HS-27A (cell line): Measurements from ENCODE around the gene PTPN9.
A peak's percentile ranks its signal among the peaks of the same experiment; 100 is the strongest.
"Not testable (repeated sequence)": the region's sequence is repeated elsewhere in the genome, so short reads cannot be mapped to it uniquely, and the experiment has no call there.

Experiments used
- DNase-seq: peaks from one replicate; pipeline ENCODE4 v3.0.0-alpha.2; 2012; ENCODE audit warnings: low read depth, missing footprints

PTPN9 gene

DNA sequence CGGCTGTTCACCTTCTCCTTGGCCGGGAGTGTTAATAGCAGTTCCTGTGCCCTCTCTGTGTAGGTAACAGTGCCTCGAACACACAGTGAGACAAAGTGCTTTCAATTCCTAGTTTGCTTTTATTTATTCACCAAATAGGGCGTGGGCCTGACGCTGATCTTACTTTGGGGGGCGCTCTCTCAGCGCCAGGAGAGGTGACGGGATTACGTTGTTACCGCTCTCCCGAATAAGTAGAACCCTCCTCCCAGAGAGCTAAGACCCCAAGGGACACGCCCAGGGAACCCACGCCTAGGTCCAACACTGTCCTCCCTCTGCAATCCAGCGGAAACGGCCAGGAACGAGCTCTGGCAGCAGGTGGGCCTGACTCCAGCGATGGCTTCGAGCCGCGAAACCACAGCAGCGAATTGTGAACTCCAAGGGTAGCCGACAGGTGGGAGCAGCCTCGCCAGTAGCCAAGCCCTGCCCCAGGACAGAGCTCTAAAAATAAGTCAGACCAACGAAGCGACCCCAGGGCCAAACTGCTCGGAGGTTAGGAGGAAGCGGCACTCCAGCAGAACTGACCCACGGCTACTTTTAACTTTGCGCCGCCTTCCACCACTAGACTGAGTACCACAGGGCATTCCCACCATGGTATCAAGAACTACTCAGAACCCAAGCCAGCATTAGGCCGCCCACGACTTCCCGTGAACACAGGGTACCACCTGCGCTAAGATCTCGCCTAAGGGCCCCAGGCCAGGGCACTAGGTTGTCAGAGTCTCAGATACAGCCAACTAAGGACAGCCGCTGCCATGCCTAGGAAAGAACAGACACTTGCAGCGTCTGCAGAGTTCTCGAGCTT is 126.0 kb downstream of the PTPN9 start:
- peak; percentile 53 for DNase-seq

GRCh38 chr15:75452364-75452864 is 126.7 kb downstream of the PTPN9 start:
- DNase-seq = peak; percentile 82

- DNase-seq = peak; percentile 100
These were observed 127.3 kb downstream of the PTPN9 start, which contains the start of gene SIN3A for GRCh38 chr15:75451674-75452363. Gene SIN3A, minus strand, starts transcription at chr15:75451690. Its CDS starts 21,315 bp downstream, at chr15:75430375.

DNA sequence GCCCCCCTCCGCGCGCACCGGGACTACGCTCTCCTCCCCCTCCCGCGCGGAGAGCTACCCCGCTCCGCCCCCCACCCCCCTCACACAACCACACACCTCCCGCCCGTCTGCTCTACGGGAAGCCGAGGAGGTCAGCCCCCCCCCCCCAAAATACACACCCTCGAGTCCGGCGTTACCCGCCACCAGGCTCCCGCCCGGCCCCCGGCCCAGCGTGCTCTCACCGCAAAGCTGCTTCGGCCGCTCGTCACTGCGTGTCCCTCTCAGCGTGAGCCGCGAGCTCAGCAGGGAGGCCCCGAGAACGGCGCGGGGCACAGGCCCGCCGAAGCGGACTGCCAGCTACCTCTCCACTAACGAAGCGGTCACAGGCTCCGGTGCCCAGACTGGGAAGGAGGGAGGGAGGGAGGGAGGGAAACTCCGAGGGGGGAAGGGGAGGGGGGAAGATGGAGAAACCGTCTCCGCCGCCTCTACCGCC is 127.9 kb downstream of the PTPN9 start:
- DNase-seq = no peak

- peak; percentile 95 for DNase-seq
These were observed 128.6 kb downstream of the PTPN9 start for GRCh38 chr15:75450307-75451201.

- no peak for DNase-seq
These were observed 129.4 kb downstream of the PTPN9 start for GRCh38 chr15:75449585-75450306.

GRCh38 chr15:75448171-75448570 is 130.9 kb downstream of the PTPN9 start:
- DNase-seq = not testable (repeated sequence)

- DNase-seq = no peak
These were observed 133.0 kb downstream of the PTPN9 start for GRCh38 chr15:75446151-75446550.

DNA sequence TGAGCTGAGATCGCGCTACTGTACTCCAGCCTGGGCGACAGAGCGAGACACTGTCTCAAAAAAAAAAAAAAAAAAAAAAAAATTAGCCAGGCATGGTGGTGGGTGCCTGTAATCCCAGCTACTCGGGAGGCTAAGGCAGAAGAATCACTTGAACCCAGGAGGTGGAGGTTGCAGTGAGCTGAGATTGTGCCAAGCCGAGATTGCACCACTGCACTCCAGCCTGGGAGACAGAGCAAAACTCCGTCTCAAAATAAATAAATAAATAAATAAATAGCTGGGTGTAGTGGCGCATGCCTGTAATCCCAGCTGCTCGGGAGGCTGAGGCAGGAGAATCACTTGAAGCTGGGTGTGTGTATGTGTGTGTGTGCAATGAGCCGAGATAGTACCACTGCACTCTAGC is 133.8 kb downstream of the PTPN9 start:
- DNase-seq = not testable (repeated sequence)

GRCh38 chr15:75443972-75444453 is 135.1 kb downstream of the PTPN9 start:
- DNase-seq = peak; percentile 62

- DNase-seq = no peak
These were observed 141.4 kb downstream of the PTPN9 start for GRCh38 chr15:75437721-75438120.

GRCh38 chr15:75436881-75437280 is 142.2 kb downstream of the PTPN9 start:
- DNase-seq = no peak

GRCh38 chr15:75431682-75432081 is 147.4 kb downstream of the PTPN9 start:
- DNase-seq = no peak

- DNase-seq = no peak
These were observed 147.8 kb downstream of the PTPN9 start for GRCh38 chr15:75431270-75431669.

GRCh38 chr15:75430259-75430658 is 148.9 kb downstream of the PTPN9 start:
- DNase-seq = no peak

GRCh38 chr15:75428152-75428551 is 151.0 kb downstream of the PTPN9 start:
- no peak for DNase-seq

DNA sequence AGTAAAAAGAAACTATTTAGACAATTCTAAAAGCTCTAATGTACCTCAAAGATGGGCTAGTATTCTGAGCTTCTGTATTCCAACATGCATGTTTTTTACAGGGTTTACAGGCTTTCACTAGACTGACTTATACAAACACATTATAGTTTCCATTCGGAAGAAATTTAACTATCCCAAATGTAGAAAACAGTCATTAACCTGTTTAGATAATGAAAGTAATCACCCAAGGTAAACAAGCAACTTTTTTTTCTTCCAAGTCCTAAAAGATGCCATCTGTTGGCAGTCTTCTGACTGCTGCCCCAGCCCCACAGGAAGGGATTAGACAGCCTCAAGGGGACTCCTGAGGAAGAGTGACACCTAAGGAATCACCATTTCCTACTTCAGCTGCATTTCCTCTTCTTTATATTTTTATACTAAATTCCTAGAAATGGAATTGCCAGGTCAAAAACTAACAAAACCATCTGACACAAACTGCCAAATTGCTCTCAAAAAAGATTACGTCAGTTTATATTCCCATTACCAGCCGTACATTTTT is 153.1 kb downstream of the PTPN9 start:
- no peak for DNase-seq

DNA sequence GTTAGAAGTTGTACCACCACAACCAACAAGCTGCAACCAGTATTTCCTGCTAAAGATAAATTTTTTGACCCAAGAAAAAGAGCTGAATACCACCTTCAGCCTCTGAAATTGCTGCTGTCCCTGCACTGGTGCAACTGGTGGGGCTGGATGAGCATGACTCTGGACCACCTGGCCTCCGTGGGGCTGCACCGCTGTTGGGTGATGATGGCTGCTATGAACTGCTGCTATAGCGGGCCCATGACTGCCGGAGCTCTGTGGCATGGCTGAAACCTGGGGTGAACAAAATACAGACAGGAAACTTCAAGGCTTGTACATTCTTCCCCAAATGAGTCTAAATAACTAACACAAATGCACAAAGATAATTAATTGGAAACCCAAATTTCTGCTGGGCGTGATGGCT is 156.6 kb downstream of the PTPN9 start:
- no peak for DNase-seq

DNA sequence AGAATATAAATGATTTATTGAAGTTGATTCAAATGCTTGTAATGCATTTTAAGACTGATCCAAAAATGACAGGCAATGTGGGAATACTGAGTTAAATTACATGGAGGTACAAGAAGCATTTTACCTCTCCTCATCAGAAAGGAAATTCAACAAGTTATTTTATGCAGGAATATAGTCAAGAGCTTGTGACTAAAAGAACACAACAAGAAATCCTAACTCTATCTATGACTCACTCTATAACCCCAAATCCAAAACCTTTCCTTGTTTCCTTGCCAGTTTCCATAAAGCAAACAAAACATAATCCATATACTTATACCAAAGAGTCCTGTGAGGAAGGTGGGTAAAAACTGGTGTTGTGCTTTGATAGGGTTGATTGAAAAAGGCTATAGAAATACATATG is 158.4 kb downstream of the PTPN9 start:
- DNase-seq = no peak

DNA sequence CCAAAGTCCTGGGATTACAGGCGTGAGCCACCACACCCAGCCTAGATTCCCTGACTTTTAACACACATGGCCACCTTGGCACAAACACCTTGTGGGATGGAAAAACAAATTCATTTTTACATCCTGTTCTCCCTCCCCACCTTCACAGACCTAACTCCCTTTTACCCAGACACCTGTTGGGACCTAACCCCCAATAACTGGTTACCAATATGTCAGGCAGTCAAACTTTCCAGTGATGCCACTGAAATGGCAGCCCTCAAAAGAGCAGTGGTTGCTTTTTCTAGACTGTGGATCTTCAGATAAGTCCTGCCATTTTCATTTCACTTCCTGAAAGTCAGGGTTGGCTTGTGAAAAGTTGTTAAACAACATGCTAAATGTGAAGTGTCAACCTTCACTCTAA is 162.5 kb downstream of the PTPN9 start:
- DNase-seq = no peak
